ENCODE measurements around the gene PTGDR2. TPM values are rescaled to one million over a fixed set of nuclear protein-coding genes. Genes with fewer than 3 reads are reported as not detected.

Gene PTGDR2
- total RNA-seq, 2 experiments from 2014 or later = 0.11 to 0.18 TPM

DNA sequence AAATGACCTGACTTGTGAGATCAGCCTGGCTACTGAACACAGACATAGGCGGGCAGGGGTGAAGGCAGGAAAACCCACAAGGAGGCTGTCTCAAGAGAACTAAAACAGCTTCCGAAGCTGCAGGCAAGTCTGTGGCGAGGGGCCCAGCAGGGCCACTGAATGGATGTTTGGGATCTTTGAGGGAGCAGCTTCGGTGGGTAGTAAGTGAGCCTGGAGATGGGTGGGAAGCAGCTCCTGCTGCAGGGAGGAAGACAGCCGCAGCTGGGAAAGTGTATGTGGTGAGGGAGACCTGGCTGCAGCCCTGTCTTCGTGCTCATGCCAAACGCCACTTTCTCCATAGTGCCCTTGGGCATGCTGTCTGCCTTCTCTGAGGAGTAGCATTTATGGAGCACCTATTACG lies 10.4 kb downstream of the PTGDR2 start:
- DNase-seq (no peak), ATAC-seq (no peak)
- intact Hi-C loops (cut with DNase I, micrococcal nuclease) = no loop called here
- H3K4me1 Mint-ChIP-seq = peaks cover 35% of the 10 kb centered on the region
- ChIA-PET POLR2A (interaction anchor here (1.3 kb wide), 1 partner anchor 325 kb away, joined by 3 read pairs; no protein-coding TSS in a partner anchor), CTCF (interaction anchor here (0.5 to 2.1 kb wide), 2 partner anchors 14 to 1078 kb away, joined by 5 to 9 read pairs; no protein-coding TSS in a partner anchor)
- peak overlapping the region; percentile 83 for H3K4me3 Mint-ChIP-seq
- H3K27me3 Mint-ChIP-seq = no peaks in the 10 kb centered on the region
- H3K36me3 Mint-ChIP-seq (ENCODE audit: low read depth) = peaks cover 40% of the 10 kb centered on the region
- H3K27ac Mint-ChIP-seq = peak overlapping the region; percentile 43
- H3K9me3 Mint-ChIP-seq (ENCODE audit: low read depth) = no peaks in the 10 kb centered on the region

GRCh38 chr11:60844870-60845221 lies 10.9 kb downstream of the PTGDR2 start:
- Mint-ChIP-seq H3K9me3 (ENCODE audit: low read depth) (no peaks in the 10 kb centered on the region), H3K27me3 (no peaks in the 10 kb centered on the region), H3K36me3 (ENCODE audit: low read depth) (peaks cover 37% of the 10 kb centered on the region), H3K4me1 (peaks cover 35% of the 10 kb centered on the region), H3K4me3 (peak overlapping the region; percentile 83), H3K27ac (peak overlapping the region; percentile 43)
- DNase-seq (no peak), ATAC-seq (no peak)
- CTCF ChIA-PET = interaction anchor here (0.6 to 2.1 kb wide), 2 partner anchors 12 to 14 kb away, joined by 3 to 9 read pairs; no protein-coding TSS in a partner anchor
- intact Hi-C loops (cut with DNase I, micrococcal nuclease) = no loop called here
- POLR2A ChIA-PET = interaction anchor here (1.3 kb wide), 1 partner anchor 325 kb away, joined by 3 read pairs; no protein-coding TSS in a partner anchor

GRCh38 chr11:60844045-60844869 lies 11.5 kb downstream of the PTGDR2 start:
- DNase-seq (no peak), ATAC-seq (no peak)
- Mint-ChIP-seq H3K36me3 (ENCODE audit: low read depth) (peaks cover 33% of the 10 kb centered on the region), H3K27me3 (no peaks in the 10 kb centered on the region), H3K9me3 (ENCODE audit: low read depth) (no peaks in the 10 kb centered on the region), H3K4me3 (peak overlapping the region; percentile 83), H3K27ac (peak overlapping the region; percentile 96), H3K4me1 (peaks cover 35% of the 10 kb centered on the region)
- intact Hi-C loops (cut with DNase I, micrococcal nuclease) = no loop called here
- ChIA-PET CTCF (interaction anchor here (0.6 to 2.1 kb wide), 6 partner anchors 11 to 343 kb away, joined by 3 to 9 read pairs (median 4); partner anchors contain the start of gene PTGDR2), POLR2A (interaction anchor here (0.6 to 1.3 kb wide), 3 partner anchors 43 to 326 kb away, joined by 3 to 4 read pairs (median 3); no protein-coding TSS in a partner anchor)

- POLR2A ChIA-PET = interaction anchor here (0.5 to 1.2 kb wide), 3 partner anchors 45 to 280 kb away, joined by 4 to 5 read pairs (median 4); partner anchors contain the start of gene PRPF19
- H3K4me3 Mint-ChIP-seq = peak overlapping the region; percentile 83
- intact Hi-C loops (cut with DNase I, micrococcal nuclease) = loop anchor here (1.0 to 2.0 kb wide), 7 partner anchors 63 to 587 kb away; partner anchors contain the start of genes DDB1 (in 1 of the 2), PRPF19 (in 1 of the 2), SDHAF2 (in 1 of the 2) and TKFC (in 1 of the 2)
These were observed 12.8 kb downstream of the PTGDR2 start for GRCh38 chr11:60842668-60843600.

GRCh38 chr11:60841797-60842667 lies 13.7 kb downstream of the PTGDR2 start, which contains the start of gene CCDC86:
TSS of gene CCDC86 (plus strand) at chr11:60842113. CDS start at chr11:60842125, 12 bp downstream.
- ATAC-seq = peak; percentile 95
- peak within 1 kb of the TSS; percentile 96 for H3K27ac Mint-ChIP-seq
- intact Hi-C loops (cut with DNase I, micrococcal nuclease) = loop anchor here (1.0 to 2.0 kb wide), 9 partner anchors 64 to 588 kb away; partner anchors contain the start of genes PRPF19 (in 2 of the 2), DDB1 (in 1 of the 2), SDHAF2 (in 1 of the 2) and TKFC (in 1 of the 2)
- peaks cover 25% of the 10 kb centered on the region for H3K36me3 Mint-ChIP-seq (ENCODE audit: low read depth)
- H3K4me3 Mint-ChIP-seq = peak within 1 kb of the TSS; percentile 83
- POLR2A ChIA-PET = interaction anchor here (0.5 to 1.2 kb wide), 2 partner anchors 64 to 279 kb away, joined by 4 to 5 read pairs; partner anchors contain the start of gene PRPF19
- CTCF ChIA-PET = interaction anchor here (0.6 to 2.9 kb wide), 6 partner anchors 8 to 440 kb away, joined by 3 to 19 read pairs (median 3); no protein-coding TSS in a partner anchor
- peaks cover 38% of the 10 kb centered on the region for H3K4me1 Mint-ChIP-seq
- H3K27me3 Mint-ChIP-seq = no peaks in the 10 kb centered on the region
- DNase-seq = peak; percentile 98
- no peaks in the 10 kb centered on the region for H3K9me3 Mint-ChIP-seq (ENCODE audit: low read depth)

More at GRCh38 chr11:60842668-60843600, 12.8 kb downstream of the PTGDR2 start:
- Mint-ChIP-seq H3K27ac (peak overlapping the region; percentile 96), H3K36me3 (ENCODE audit: low read depth) (peaks cover 28% of the 10 kb centered on the region), H3K27me3 (no peaks in the 10 kb centered on the region), H3K4me1 (peaks cover 35% of the 10 kb centered on the region), H3K9me3 (ENCODE audit: low read depth) (no peaks in the 10 kb centered on the region)
- peak; percentile 24 for DNase-seq
- ATAC-seq = no peak
- CTCF ChIA-PET = interaction anchor here (0.6 to 2.1 kb wide), 8 partner anchors 9 to 439 kb away, joined by 3 to 9 read pairs (median 3); partner anchors contain the start of gene PTGDR2

- Mint-ChIP-seq H3K36me3 (ENCODE audit: low read depth) (peaks cover 20% of the 10 kb centered on the region), H3K27me3 (no peaks in the 10 kb centered on the region), H3K27ac (peak overlapping the region; percentile 96), H3K4me3 (peak overlapping the region; percentile 15), H3K9me3 (ENCODE audit: low read depth) (no peaks in the 10 kb centered on the region), H3K4me1 (peaks cover 39% of the 10 kb centered on the region)
- ChIA-PET CTCF (interaction anchor here (0.6 to 2.9 kb wide), 3 partner anchors 10 to 113 kb away, joined by 3 to 19 read pairs (median 3); no protein-coding TSS in a partner anchor), POLR2A (interaction anchor here (0.7 kb wide), 1 partner anchor 16 kb away, joined by 5 read pairs; no protein-coding TSS in a partner anchor)
- intact Hi-C loops (cut with DNase I, micrococcal nuclease) = loop anchor here (1.0 kb wide), 3 partner anchors 66 to 522 kb away; partner anchors contain the start of genes PRPF19 (in 1 of the 2) and TMEM138 (in 1 of the 2)
- ATAC-seq (no peak), DNase-seq (no peak)
These were observed 15.0 kb downstream of the PTGDR2 start for GRCh38 chr11:60840470-60841430.

DNA sequence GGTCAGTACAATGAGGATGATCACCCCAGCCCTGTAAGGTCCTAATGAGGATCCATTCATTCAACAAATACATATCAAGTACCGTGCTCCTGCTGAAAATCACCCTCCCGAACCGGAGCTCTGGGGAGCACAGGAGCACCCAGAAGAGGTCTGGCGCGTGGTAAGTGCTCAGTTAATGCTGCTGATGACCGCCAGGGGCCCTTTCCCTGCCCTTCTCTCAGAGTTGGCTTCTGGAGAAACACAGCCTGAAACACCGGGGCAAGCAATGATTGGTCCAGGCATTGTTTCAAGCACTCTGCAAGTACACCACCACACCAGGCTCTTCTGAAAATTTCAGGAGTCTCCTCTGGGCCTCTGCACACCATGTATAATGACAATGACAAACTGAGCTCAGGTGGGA lies 17.6 kb downstream of the PTGDR2 start:
- CTCF ChIA-PET = interaction anchor here (0.7 to 3.6 kb wide), 3 partner anchors 13 to 50 kb away, joined by 3 to 13 read pairs (median 4); no protein-coding TSS in a partner anchor
- POLR2A ChIA-PET = no interaction called here
- no peaks in the 10 kb centered on the region for H3K9me3 Mint-ChIP-seq (ENCODE audit: low read depth)
- H3K4me3 Mint-ChIP-seq = no peak overlapping the region
- intact Hi-C loops (cut with DNase I, micrococcal nuclease) = loop anchor here in 1 of 2 experiments (10.0 kb wide), 1 partner anchor 457 kb away; the partner anchor contains the start of gene VWCE
- H3K27me3 Mint-ChIP-seq = peaks cover 2% of the 10 kb centered on the region
- peaks cover 20% of the 10 kb centered on the region for H3K4me1 Mint-ChIP-seq
- DNase-seq = no peak
- H3K27ac Mint-ChIP-seq = no peak overlapping the region
- no peak for ATAC-seq
- H3K36me3 Mint-ChIP-seq (ENCODE audit: low read depth) = no peaks in the 10 kb centered on the region

DNA sequence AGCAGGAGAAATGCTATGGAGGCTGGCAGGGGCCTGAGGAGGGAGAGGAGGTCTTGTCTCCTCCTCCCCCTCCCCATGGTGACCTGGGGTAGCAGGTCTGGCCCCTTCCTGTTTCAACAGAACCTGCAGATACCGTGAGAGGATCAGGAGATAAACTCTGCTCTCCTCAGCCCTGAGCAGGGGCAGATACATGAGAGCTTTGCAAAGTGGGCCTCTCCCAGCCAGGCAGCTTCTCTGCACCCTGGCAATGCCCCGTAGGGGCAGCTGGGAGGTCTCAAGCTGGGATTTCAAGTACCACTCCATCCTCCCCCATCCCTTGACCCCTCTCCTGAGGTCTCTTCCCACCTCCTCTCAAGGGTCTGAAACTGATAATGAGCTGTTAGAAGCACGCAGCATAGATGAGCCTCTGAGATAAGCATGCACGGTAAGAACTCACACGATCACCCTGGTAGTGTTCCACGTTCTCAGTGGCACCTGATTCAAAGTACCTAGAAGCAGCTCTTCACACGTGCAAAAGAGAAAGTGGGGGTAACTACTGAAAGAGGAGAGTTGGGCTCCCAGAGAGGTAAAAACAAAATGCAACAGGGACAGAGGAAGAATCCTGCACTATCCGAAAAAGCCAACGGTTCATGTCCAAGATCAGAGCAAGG lies 18.8 kb downstream of the PTGDR2 start:
- no peak for ATAC-seq
- Mint-ChIP-seq H3K36me3 (ENCODE audit: low read depth) (no peaks in the 10 kb centered on the region), H3K9me3 (ENCODE audit: low read depth) (no peaks in the 10 kb centered on the region), H3K4me1 (peaks cover 20% of the 10 kb centered on the region), H3K27me3 (peaks cover 6% of the 10 kb centered on the region), H3K4me3 (no peak overlapping the region), H3K27ac (no peak overlapping the region)
- POLR2A ChIA-PET = no interaction called here
- intact Hi-C loops (cut with DNase I, micrococcal nuclease) = loop anchor here in 1 of 2 experiments (10.0 kb wide), 1 partner anchor 458 kb away; the partner anchor contains the start of gene VWCE
- no peak for DNase-seq
- CTCF ChIA-PET = interaction anchor here (2.0 to 3.6 kb wide), 2 partner anchors 51 to 350 kb away, joined by 6 to 13 read pairs; no protein-coding TSS in a partner anchor

Measured in activated CD4-positive, alpha-beta T cell treated with anti-CD3 and anti-CD28 coated beads for 36 hours (primary cell).